Measurements from ENCODE around the gene PPFIBP2. TPM values are rescaled to one million over a fixed set of nuclear protein-coding genes. Genes with fewer than 3 reads are reported as not detected.

PPFIBP2 gene
- total RNA-seq, 1 donor from 2014 or later, result 15.0 TPM

GRCh38 chr11:7690648-7691047 is 176.8 kb downstream of the PPFIBP2 start:
- FAIRE-seq, result no peak
- peak; percentile 54 for DNase-seq (ENCODE audit: low read depth)
- Histone ChIP-seq H3K27me3 (ENCODE audit: control insufficient read depth, insufficient read depth, low read length) (no peaks in the 10 kb centered on the region), H3K4me3 (ENCODE audit: low read depth, low read length) (no peak overlapping the region), H3K36me3 (ENCODE audit: control insufficient read depth, insufficient read depth, low read length) (no peaks in the 10 kb centered on the region)
- no peak for TF ChIP-seq CTCF (IDR thresholded peaks at IDR 0.05; ENCODE audit: insufficient read depth, low read length, severe bottlenecking)

GRCh38 chr11:7691759-7692350 is 178.1 kb downstream of the PPFIBP2 start:
- H3K36me3 ChIP-seq (ENCODE audit: control insufficient read depth, insufficient read depth, low read length), result no peaks in the 10 kb centered on the region
- DNase-seq (ENCODE audit: low read depth) (peak; percentile 29), FAIRE-seq (no peak)
- no peak for TF ChIP-seq CTCF (IDR thresholded peaks at IDR 0.05; ENCODE audit: insufficient read depth, low read length, severe bottlenecking)
- no peak overlapping the region for H3K4me3 ChIP-seq (ENCODE audit: low read depth, low read length)
- no peaks in the 10 kb centered on the region for H3K27me3 ChIP-seq (ENCODE audit: control insufficient read depth, insufficient read depth, low read length)

GRCh38 chr11:7692426-7692825 is 178.6 kb downstream of the PPFIBP2 start:
- Histone ChIP-seq H3K36me3 (ENCODE audit: control insufficient read depth, insufficient read depth, low read length) (no peaks in the 10 kb centered on the region), H3K4me3 (ENCODE audit: low read depth, low read length) (no peak overlapping the region), H3K27me3 (ENCODE audit: control insufficient read depth, insufficient read depth, low read length) (no peaks in the 10 kb centered on the region)
- TF ChIP-seq CTCF (IDR thresholded peaks at IDR 0.05; ENCODE audit: insufficient read depth, low read length, severe bottlenecking), result no peak
- FAIRE-seq, result no peak
- DNase-seq (ENCODE audit: low read depth), result peak; percentile 10

GRCh38 chr11:7694235-7694634 is 180.4 kb downstream of the PPFIBP2 start:
- FAIRE-seq (no peak), DNase-seq (ENCODE audit: low read depth) (no peak)
- TF ChIP-seq CTCF (IDR thresholded peaks at IDR 0.05; ENCODE audit: insufficient read depth, low read length, severe bottlenecking), result no peak
- no peak overlapping the region for H3K4me3 ChIP-seq (ENCODE audit: low read depth, low read length)
- no peaks in the 10 kb centered on the region for H3K27me3 ChIP-seq (ENCODE audit: control insufficient read depth, insufficient read depth, low read length)
- no peaks in the 10 kb centered on the region for H3K36me3 ChIP-seq (ENCODE audit: control insufficient read depth, insufficient read depth, low read length)

- Histone ChIP-seq H3K36me3 (ENCODE audit: control insufficient read depth, insufficient read depth, low read length) (no peaks in the 10 kb centered on the region), H3K27me3 (ENCODE audit: control insufficient read depth, insufficient read depth, low read length) (no peaks in the 10 kb centered on the region), H3K4me3 (ENCODE audit: low read depth, low read length) (no peak overlapping the region)
- no peak for TF ChIP-seq CTCF (IDR thresholded peaks at IDR 0.05; ENCODE audit: insufficient read depth, low read length, severe bottlenecking)
- no peak for DNase-seq (ENCODE audit: low read depth)
- FAIRE-seq, result no peak
Observed at GRCh38 chr11:7696424-7696823, 182.6 kb downstream of the PPFIBP2 start.

Other genes with a start within 250 kb of the PPFIBP2 start
- gene OLFML1, start 28.5 kb upstream of the PPFIBP2 start, total RNA-seq, result not detected in 2 replicates
- gene CYB5R2, start 159.5 kb downstream of the PPFIBP2 start, total RNA-seq, result 12.1 and 16.4 TPM in 2 replicates
- gene OVCH2, start 192.5 kb downstream of the PPFIBP2 start, total RNA-seq, result under 0.01 and 0.38 TPM in 2 replicates

Measured in bronchial epithelial cell (primary cell).